ENCODE results near the gene ZNF669.
"Not testable (repeated sequence)": the region's sequence is repeated elsewhere in the genome, so short reads cannot be mapped to it uniquely, and the experiment has no call there.

GRCh38 chr1:247126601-247127000 lies 22.4 kb upstream of the ZNF669 start:
- TF ChIP-seq CTCF (optimal IDR thresholded peaks at IDR 0.05 in 1 of 3, IDR thresholded peaks at IDR 0.05 in 1 of 3, conservative IDR thresholded peaks at IDR 0.05 in 1 of 3; ENCODE audit: extremely low read depth in 1 of 3, insufficient read depth in 2 of 3, low read length in 3 of 3); EZH2 (IDR thresholded peaks at IDR 0.05; ENCODE audit: low read length): not testable (repeated sequence)
